ENCODE measurements around the gene ANO4. TPM values are rescaled to one million over a fixed set of nuclear protein-coding genes. Genes with fewer than 3 reads are reported as not detected.

ANO4 gene
- total and polyA plus RNA-seq, 2 of the 8 experiments (the other 6 are each of a cell fraction or from before 2014, with no cell fraction given), result 1.1 to 3.4 TPM

DNA sequence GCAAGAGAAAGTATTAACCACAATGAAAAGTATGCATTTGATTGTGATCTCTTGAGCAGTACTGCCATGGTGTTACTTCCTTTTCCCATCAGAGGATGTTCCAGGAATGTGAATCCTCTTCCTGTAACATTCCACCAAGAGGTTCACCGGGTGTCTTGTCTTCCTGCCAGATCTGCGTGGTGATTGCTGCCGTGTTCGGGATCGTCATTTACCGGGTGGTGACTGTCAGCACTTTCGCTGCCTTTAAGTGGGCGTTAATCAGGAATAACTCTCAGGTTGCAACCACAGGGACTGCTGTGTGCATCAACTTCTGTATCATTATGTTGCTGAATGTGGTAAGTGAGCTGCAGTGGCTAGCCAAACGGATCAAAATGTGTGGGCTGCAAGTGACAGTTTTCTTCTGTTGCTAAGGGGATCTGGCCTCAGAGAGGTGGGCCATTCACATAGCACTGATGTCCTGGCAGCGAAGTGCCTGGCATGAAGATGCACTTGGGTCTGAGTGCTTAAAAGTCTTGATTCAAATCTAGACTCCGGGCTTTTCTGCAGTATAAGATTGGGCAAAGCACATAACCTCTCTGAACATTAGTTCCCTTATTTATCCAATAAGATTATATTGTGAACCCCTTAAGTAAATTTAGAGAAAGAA, 292.0 kb downstream of the ANO4 start:
- Histone ChIP-seq H3K27ac (ENCODE audit: low read depth, low read length) (no peak overlapping the region), H3K27me3 (replicated peaks in 1 of 4; ENCODE audit: control insufficient read depth in 3 of 4, extremely low read depth in 1 of 4, insufficient read depth in 3 of 4, low read length in 3 of 4) (no peaks in the 10 kb centered on the region), H4K91ac (replicated peaks; ENCODE audit: insufficient read length, low read length) (no peak overlapping the region), H3K23ac (ENCODE audit: insufficient read length) (no peak overlapping the region), H3K79me1 (ENCODE audit: low read depth, low read length) (no peaks in the 10 kb centered on the region), H2AFZ (ENCODE audit: low read length) (0 out of 2 replicates have a peak overlapping the region, but pooled peaks have one; percentile 13), H2BK12ac (ENCODE audit: low read depth, low read length) (no peak overlapping the region), H3K4me3 (ENCODE audit: extremely low read depth in 1 of 4, insufficient read depth in 2 of 4, low read depth in 3 of 4, low read length in 4 of 4) (no peak overlapping the region), H3K56ac (replicated peaks; ENCODE audit: insufficient read length, low read depth, low read length) (no peak overlapping the region), H3K79me2 (ENCODE audit: control insufficient read depth in 1 of 2, insufficient read depth in 2 of 2, low read length in 2 of 2) (no peaks in the 10 kb centered on the region), H3K18ac (ENCODE audit: extremely low read depth, low read length) (no peak overlapping the region), H3K4me2 (ENCODE audit: insufficient read depth in 1 of 2, low read depth in 2 of 2, low read length in 2 of 2) (no peak overlapping the region), H4K5ac (ENCODE audit: insufficient read length, low read depth, low read length) (no peak overlapping the region), H3K14ac (ENCODE audit: insufficient read length) (no peak overlapping the region), H3K36me3 (ENCODE audit: control insufficient read depth in 2 of 4, insufficient read depth in 4 of 4, low read length in 3 of 4) (no peaks in the 10 kb centered on the region), H2AK5ac (ENCODE audit: low read depth, low read length) (no peak overlapping the region), H4K20me1 (replicated peaks in 1 of 2; ENCODE audit: control insufficient read depth in 1 of 2, insufficient read depth in 2 of 2, low read length in 2 of 2) (no peaks in the 10 kb centered on the region), H3K4ac (replicated peaks; ENCODE audit: insufficient read length, low read depth, low read length) (no peak overlapping the region), H3K9me3 (ENCODE audit: insufficient read depth in 2 of 2, low read depth in 1 of 2, low read length in 1 of 2) (no peaks in the 10 kb centered on the region), H2BK120ac (replicated peaks; ENCODE audit: low read depth, low read length) (no peak overlapping the region), H3K4me1 (replicated peaks in 1 of 4; ENCODE audit: control insufficient read depth in 3 of 4, insufficient read depth in 4 of 4, low read length in 3 of 4) (no peaks in the 10 kb centered on the region), H2BK20ac (ENCODE audit: low read length) (no peak overlapping the region), H3K9ac (replicated peaks in 1 of 4; ENCODE audit: extremely low read depth in 1 of 4, low read depth in 3 of 4, low read length in 3 of 4) (no peak overlapping the region; a peak in 1 of 7 replicates), H3K23me2 (ENCODE audit: low read depth, low read length) (peaks cover 2% of the 10 kb centered on the region; the same call in 1 of the 2 replicates), H4K8ac (ENCODE audit: extremely low read depth, insufficient read depth, low read length) (no peak overlapping the region), H2BK5ac (ENCODE audit: low read depth, low read length) (no peak overlapping the region), H2BK15ac (ENCODE audit: low read length) (no peak overlapping the region)
- POLR2A ChIA-PET (ENCODE audit: partially characterized antibody), result no interaction called here
- no peak for DNase-seq (ENCODE audit: low read depth in 1 of 2, low spot score in 2 of 2)
- no peak for FAIRE-seq
- TF ChIP-seq TEAD4 (IDR thresholded peaks at IDR 0.05; ENCODE audit: low read depth, low read length), result peak; percentile 66; the same call in 1 of the 2 replicates
- TF ChIP-seq GABPA (IDR thresholded peaks at IDR 0.05; ENCODE audit: borderline replicate concordance, insufficient read depth, low read length), result no peak
- 88% methylated on average over 11 of the region's 11 CpGs; no CpG with 5 or more reads in 1 of the 2 experiments for WGBS, 2 experiments (ENCODE audit: extremely low coverage in 1 of 2, insufficient coverage in 1 of 2, insufficient read length in 1 of 2, insufficient replicate concordance in 2 of 2, low coverage in 1 of 2, low lambda C conversion rate in 2 of 2, missing lambda C conversion rate in 1 of 2)
- CTCF ChIA-PET (ENCODE audit: partially characterized antibody), result interaction anchor here (1.2 to 1.4 kb wide), 2 partner anchors 18 to 28 kb away, joined by 3 read pairs; no protein-coding TSS in a partner anchor
